ENCODE data around the gene GTPBP3.
A peak's percentile ranks its signal among the peaks of the same experiment; 100 is the strongest.

The GTPBP3 gene

GRCh38 chr19:17389288-17389687 lies 51.9 kb downstream of the GTPBP3 start:
- DNase-seq (ENCODE audit: low read depth in 2 of 2): no peak
- no peak overlapping the region for H3K4me3 ChIP-seq (replicated peaks in 1 of 2; ENCODE audit: low read depth in 2 of 2, low read length in 2 of 2)
- TF ChIP-seq CTCF (IDR thresholded peaks at IDR 0.05; ENCODE audit: low read depth, low read length): no peak

GRCh38 chr19:17389957-17390664 lies 52.8 kb downstream of the GTPBP3 start:
- peak overlapping the region; percentile 58 to 64 for H3K4me3 ChIP-seq (replicated peaks in 1 of 2; ENCODE audit: low read depth in 2 of 2, low read length in 2 of 2)
- TF ChIP-seq CTCF (IDR thresholded peaks at IDR 0.05; ENCODE audit: low read depth, low read length): no peak
- DNase-seq (ENCODE audit: low read depth in 2 of 2): no peak

GRCh38 chr19:17390665-17391370 lies 53.5 kb downstream of the GTPBP3 start:
- peak; percentile 85 to 94 for DNase-seq (ENCODE audit: low read depth in 2 of 2)
- peak; percentile 37 for TF ChIP-seq CTCF (IDR thresholded peaks at IDR 0.05; ENCODE audit: low read depth, low read length)
- H3K4me3 ChIP-seq (replicated peaks in 1 of 2; ENCODE audit: low read depth in 2 of 2, low read length in 2 of 2): peak overlapping the region; percentile 58 to 64

- DNase-seq (ENCODE audit: low read depth in 2 of 2): no peak
- no peak for TF ChIP-seq CTCF (IDR thresholded peaks at IDR 0.05; ENCODE audit: low read depth, low read length)
- peak overlapping the region; percentile 11 to 64 for H3K4me3 ChIP-seq (replicated peaks in 1 of 2; ENCODE audit: low read depth in 2 of 2, low read length in 2 of 2)
These were observed 54.2 kb downstream of the GTPBP3 start for GRCh38 chr19:17391371-17392151.
